HFF-Myc (cell line): ENCODE data around the gene GATA5.
"Not testable (repeated sequence)": the region's sequence is repeated elsewhere in the genome, so short reads cannot be mapped to it uniquely, and the experiment has no call there.

Experiments
- DNase-seq: peaks from one replicate; pipeline ENCODE4 v3.0.0-alpha.2; 2011; ENCODE audit warnings: low read depth; ENCODE audit errors: extremely low read depth
- H3K4me3 ChIP-seq: replicated peaks from 2 replicates; pipeline ENCODE4 v1.5.1; 2011; ENCODE audit warnings: low read depth, mild to moderate bottlenecking, control low read depth, low read length
- TF ChIP-seq, protein P1 (sequence below): IDR thresholded peaks from 2 replicates; pipeline ENCODE4 v1.5.1; 2012; ENCODE audit warnings: mild to moderate bottlenecking, low read depth, low read length, control low read depth; ENCODE audit errors: missing control alignments

The GATA5 gene

DNA sequence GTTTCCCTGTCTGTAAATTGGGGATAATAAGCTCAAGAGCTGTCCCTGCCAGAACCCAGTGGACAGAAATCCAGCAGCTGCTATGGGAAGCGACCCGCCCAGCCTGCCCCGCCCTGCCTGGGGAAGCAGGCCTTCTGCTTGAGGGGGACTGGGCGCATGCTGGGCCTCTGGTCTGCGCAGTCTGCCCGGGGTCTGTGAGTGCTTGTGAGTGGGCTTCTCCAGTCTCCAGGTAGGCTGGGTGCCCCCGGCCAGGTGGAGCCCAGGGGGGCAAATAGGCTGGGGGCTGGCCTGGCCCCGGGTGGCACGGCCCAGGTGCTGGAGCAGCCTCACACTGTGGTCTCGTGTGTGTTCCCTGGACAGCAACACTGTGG lies 47.8 kb downstream of the GATA5 start:
- DNase-seq = no peak
- TF ChIP-seq, protein P1, sequence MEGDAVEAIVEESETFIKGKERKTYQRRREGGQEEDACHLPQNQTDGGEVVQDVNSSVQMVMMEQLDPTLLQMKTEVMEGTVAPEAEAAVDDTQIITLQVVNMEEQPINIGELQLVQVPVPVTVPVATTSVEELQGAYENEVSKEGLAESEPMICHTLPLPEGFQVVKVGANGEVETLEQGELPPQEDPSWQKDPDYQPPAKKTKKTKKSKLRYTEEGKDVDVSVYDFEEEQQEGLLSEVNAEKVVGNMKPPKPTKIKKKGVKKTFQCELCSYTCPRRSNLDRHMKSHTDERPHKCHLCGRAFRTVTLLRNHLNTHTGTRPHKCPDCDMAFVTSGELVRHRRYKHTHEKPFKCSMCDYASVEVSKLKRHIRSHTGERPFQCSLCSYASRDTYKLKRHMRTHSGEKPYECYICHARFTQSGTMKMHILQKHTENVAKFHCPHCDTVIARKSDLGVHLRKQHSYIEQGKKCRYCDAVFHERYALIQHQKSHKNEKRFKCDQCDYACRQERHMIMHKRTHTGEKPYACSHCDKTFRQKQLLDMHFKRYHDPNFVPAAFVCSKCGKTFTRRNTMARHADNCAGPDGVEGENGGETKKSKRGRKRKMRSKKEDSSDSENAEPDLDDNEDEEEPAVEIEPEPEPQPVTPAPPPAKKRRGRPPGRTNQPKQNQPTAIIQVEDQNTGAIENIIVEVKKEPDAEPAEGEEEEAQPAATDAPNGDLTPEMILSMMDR = no peak
- H3K4me3 ChIP-seq = no peak overlapping the region

DNA sequence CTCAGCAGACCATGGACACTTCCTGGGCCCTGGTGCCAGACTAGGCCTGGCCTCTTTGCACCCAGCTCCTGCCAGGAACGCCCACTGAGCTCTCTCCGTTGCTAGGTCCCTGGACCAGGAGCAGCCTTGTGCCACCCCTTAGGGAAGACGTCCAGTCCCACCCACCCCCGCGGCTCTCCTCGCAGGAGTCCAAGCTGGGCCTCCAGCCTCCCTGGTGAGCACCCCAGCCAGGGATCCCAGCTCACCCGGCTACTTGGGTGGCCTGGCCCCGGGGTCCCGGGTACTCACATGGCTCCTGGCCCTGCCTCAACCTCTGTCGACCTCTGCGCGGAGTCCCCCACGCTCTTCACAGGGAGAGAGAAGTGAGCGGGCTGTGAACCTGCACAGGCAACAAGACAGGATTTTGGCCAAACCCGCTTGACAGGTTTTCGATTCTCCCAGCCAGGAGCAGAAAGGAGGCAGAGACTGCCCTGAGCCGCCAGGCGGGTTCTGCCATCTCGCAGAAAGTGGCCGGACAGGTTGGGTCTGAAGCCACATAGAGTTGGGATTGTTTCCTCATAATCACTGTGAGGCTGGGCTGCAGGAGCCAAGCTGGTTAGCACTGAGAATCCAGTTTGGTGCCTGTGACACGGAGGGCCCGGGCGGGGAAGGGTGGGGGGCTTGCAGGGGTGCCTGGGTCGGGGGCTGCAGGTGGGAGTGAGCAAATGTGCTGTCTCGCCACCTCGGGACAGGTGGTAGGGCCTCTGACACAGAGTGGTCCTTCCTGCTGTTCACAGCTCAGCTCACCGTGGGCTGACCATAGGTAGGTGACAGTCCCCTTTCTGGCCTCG lies 48.4 kb downstream of the GATA5 start, which contains the start of gene RBBP8NL:
Gene RBBP8NL (minus strand): TSS at position 368 of the 830 bp plus-strand sequence. CDS start 7,892 bp downstream, outside the sequence.
- H3K4me3 ChIP-seq = no peak within 1 kb of the TSS
- TF ChIP-seq, protein P1 = no peak
- no peak for DNase-seq

GRCh38 chr20:62426699-62427131 lies 49.1 kb downstream of the GATA5 start:
- H3K4me3 ChIP-seq = no peak overlapping the region
- TF ChIP-seq, protein P1 = no peak

DNA sequence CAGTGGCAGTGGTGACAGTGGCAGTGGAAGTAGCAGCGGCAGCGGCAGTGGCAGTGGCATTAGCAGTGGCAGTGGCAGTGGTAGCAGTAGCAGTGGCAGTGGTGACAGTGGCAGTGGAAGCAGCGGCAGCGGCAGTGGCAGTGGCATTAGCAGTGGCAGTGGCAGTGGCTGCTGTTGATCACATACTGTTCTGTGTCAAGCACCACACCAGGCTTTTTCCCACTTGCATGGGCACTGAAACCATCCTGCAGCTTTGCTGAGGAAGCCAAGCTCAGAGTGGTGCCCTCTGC lies 49.8 kb downstream of the GATA5 start:
- H3K4me3 ChIP-seq, DNase-seq: not testable (repeated sequence)

More at GRCh38 chr20:62426699-62427131, 49.1 kb downstream of the GATA5 start:
- DNase-seq = no peak

- no peak for DNase-seq
- TF ChIP-seq, protein P1 = no peak
- H3K4me3 ChIP-seq = no peak overlapping the region
Observed at GRCh38 chr20:62425281-62426058, 50.3 kb downstream of the GATA5 start.

GRCh38 chr20:62424249-62425107 lies 51.3 kb downstream of the GATA5 start:
- H3K4me3 ChIP-seq = no peak overlapping the region
- TF ChIP-seq, protein P1 = no peak
- no peak for DNase-seq
